HepG2 (cell line): ENCODE measurements around the gene CASZ1. TPM values are rescaled to one million over a fixed set of nuclear protein-coding genes. Genes with fewer than 3 reads are reported as not detected.

Experiments
- CTCF ChIP-seq: sonication (generic); formaldehyde crosslinking; IDR thresholded peaks from 2 replicates; pipeline ENCODE4 v1.5.0; 2020; ENCODE audit warnings: mild to moderate bottlenecking, missing genetic modification reagents, moderate library complexity
- EZH2 ChIP-seq: conservative IDR thresholded peaks from 2 replicates; pipeline ENCODE4 v1.6.1; 2012; ENCODE audit warnings: mild to moderate bottlenecking, low read depth, low read length, moderate library complexity
- HIC2 ChIP-seq: sonication (generic); formaldehyde crosslinking; IDR thresholded peaks from 2 replicates; pipeline ENCODE4 v1.9.0; 2022; ENCODE audit warnings: low read depth, missing genetic modification reagents
- HNRNPLL ChIP-seq: fragments of 200-400 bp; formaldehyde crosslinking; IDR thresholded peaks from 2 replicates; pipeline ENCODE4 v1.6.1; 2017; ENCODE audit warnings: mild to moderate bottlenecking, low read depth, low read length; ENCODE audit not compliant: poor library complexity, severe bottlenecking
- MTA1 ChIP-seq: sonication (generic); formaldehyde crosslinking; IDR thresholded peaks from 2 replicates; pipeline ENCODE4 v1.4.0; 2020; ENCODE audit warnings: missing genetic modification reagents, mild to moderate bottlenecking, borderline replicate concordance
- NR2F6 ChIP-seq, 2 experiments: IDR thresholded peaks; 2 replicates each; pipeline ENCODE4 v1.6.1; 2016; ENCODE audit warnings: antibody characterized with exemption in 1 of 2, mild to moderate bottlenecking in 1 of 2
- POLR2G ChIP-seq: fragments of 200-400 bp; formaldehyde crosslinking; IDR thresholded peaks from 2 replicates; pipeline ENCODE4 v1.6.1; 2018; ENCODE audit warnings: mild to moderate bottlenecking, low read depth, low read length, moderate library complexity
- RORA ChIP-seq: sonication (generic); formaldehyde crosslinking; IDR thresholded peaks from 2 replicates; pipeline ENCODE4 v1.5.0; 2020; ENCODE audit warnings: mild to moderate bottlenecking, missing genetic modification reagents, moderate library complexity
- SALL1 ChIP-seq: sonication (generic); formaldehyde crosslinking; IDR thresholded peaks from 2 replicates; pipeline ENCODE4 v1.8.0; 2022; ENCODE audit warnings: mild to moderate bottlenecking, missing genetic modification reagents
- SATB2 ChIP-seq: sonication (generic); formaldehyde crosslinking; IDR thresholded peaks from 2 replicates; pipeline ENCODE4 v1.5.0; 2020; ENCODE audit warnings: missing genetic modification reagents
- TCF7 ChIP-seq: sonication (generic); IDR thresholded peaks from 2 replicates; pipeline ENCODE4 v1.6.1; 2016; ENCODE audit warnings: antibody characterized with exemption, low read depth
- THYN1 ChIP-seq: sonication (generic); formaldehyde crosslinking; IDR thresholded peaks from 2 replicates; pipeline ENCODE4 v1.8.1; 2023; ENCODE audit warnings: low read depth, mild to moderate bottlenecking, moderate library complexity, missing genetic modification reagents, borderline replicate concordance
- TMF1 ChIP-seq: sonication (generic); formaldehyde crosslinking; IDR thresholded peaks from 2 replicates; pipeline ENCODE4 v1.8.1; 2022; ENCODE audit warnings: low read depth, missing genetic modification reagents
- TOE1 ChIP-seq: sonication (generic); formaldehyde crosslinking; IDR thresholded peaks from 2 replicates; pipeline ENCODE4 v1.4.0; 2020; ENCODE audit warnings: mild to moderate bottlenecking, missing genetic modification reagents
- ZNF281 ChIP-seq: sonication (generic); formaldehyde crosslinking; IDR thresholded peaks from 2 replicates; pipeline ENCODE4 v1.4.0; 2020; ENCODE audit warnings: missing genetic modification reagents, borderline replicate concordance
- ZNF576 ChIP-seq: sonication (generic); formaldehyde crosslinking; IDR thresholded peaks from 2 replicates; pipeline ENCODE4 v1.4.0; 2020; ENCODE audit warnings: mild to moderate bottlenecking, missing genetic modification reagents
- ZNF883 ChIP-seq: sonication (generic); formaldehyde crosslinking; IDR thresholded peaks from 2 replicates; pipeline ENCODE4 v1.5.1; 2020; ENCODE audit warnings: mild to moderate bottlenecking, missing genetic modification reagents; ENCODE audit errors: not compliant biosample characterization
- ZSCAN5A ChIP-seq: sonication (generic); formaldehyde crosslinking; IDR thresholded peaks from 2 replicates; pipeline ENCODE4 v1.8.0; 2022; ENCODE audit warnings: mild to moderate bottlenecking, missing genetic modification reagents, borderline replicate concordance
- polyA plus RNA-seq, 8 experiments: library from polyadenylated mRNA; depleted of rRNA in 3 of 8; stranded (reverse) in 7 of 8; unstranded in 1 of 8; fragments of >200 nt; fragmentation: Illumina TruSeq in 4 of 8; extraction: Trizol in 4 of 8; gene quantifications; 2 replicates each; pipeline versions ENCODE4 v1.2.1 to v1.2.3, GENCODE V29; 2011 to 2016; ENCODE audit warnings: low read depth in 4 of 8, missing spikeins in 1 of 8, mixed read lengths in 1 of 8; ENCODE audit not compliant: insufficient read depth in 1 of 8
- total RNA-seq, 5 experiments: library from RNA; depleted of rRNA; stranded (reverse); fragments of >200 nt; fragmentation: Illumina TruSeq; extraction: Trizol; gene quantifications; 2 replicates each; pipeline ENCODE4 v1.2.3, GENCODE V29; 2016; ENCODE audit warnings: low read depth in 1 of 5

CASZ1 gene
- total and polyA plus RNA-seq, 2 of the 13 experiments (the other 11 are each of a cell fraction or from before 2014, with no cell fraction given) = 1.9 to 3.7 TPM

GRCh38 chr1:10681296-10682107 is 114.9 kb downstream of the CASZ1 start (continued):
- TF ChIP-seq MTA1 (0 out of 2 replicates have a peak, but pooled peaks have one; percentile 19), SATB2 (no peak), ZSCAN5A (0 out of 2 replicates have a peak, but pooled peaks have one; percentile 18), ZNF281 (CRISPR knock-in tag) (no peak), NR2F6 (IDR thresholded peaks at IDR 0.05) (no peak), NR2F6 (CRISPR knock-in tag; IDR thresholded peaks at IDR 0.05) (0 out of 2 replicates have a peak, but pooled peaks have one; percentile 5), TCF7 (no peak), RORA (CRISPR knock-in tag) (no peak), CTCF (CRISPR knock-in tag) (no peak), EZH2 (no peak), TOE1 (CRISPR knock-in tag) (no peak), ZNF883 (CRISPR knock-in tag) (peak; percentile 37), HNRNPLL (peak; percentile 17), POLR2G (peak; percentile 47; the same call in 1 of the 2 replicates), TMF1 (no peak), HIC2 (CRISPR knock-in tag) (peak; percentile 74), ZNF576 (CRISPR knock-in tag) (no peak), THYN1 (CRISPR knock-in tag) (no peak), SALL1 (CRISPR knock-in tag) (peak; percentile 28)
